NCI-H524 treated with DMSO at 0.1 percent for 48 hours (cell line): Measurements from ENCODE around the gene C17orf113.
A peak's percentile ranks its signal among the peaks of the same experiment; 100 is the strongest.
"Not testable (repeated sequence)": the region's sequence is repeated elsewhere in the genome, so short reads cannot be mapped to it uniquely, and the experiment has no call there.

ENCODE experiments used
- DNase-seq: peaks from one replicate; lab custom pipeline; 2025; lab: John Stamatoyannopoulos, UW

The C17orf113 gene

DNA sequence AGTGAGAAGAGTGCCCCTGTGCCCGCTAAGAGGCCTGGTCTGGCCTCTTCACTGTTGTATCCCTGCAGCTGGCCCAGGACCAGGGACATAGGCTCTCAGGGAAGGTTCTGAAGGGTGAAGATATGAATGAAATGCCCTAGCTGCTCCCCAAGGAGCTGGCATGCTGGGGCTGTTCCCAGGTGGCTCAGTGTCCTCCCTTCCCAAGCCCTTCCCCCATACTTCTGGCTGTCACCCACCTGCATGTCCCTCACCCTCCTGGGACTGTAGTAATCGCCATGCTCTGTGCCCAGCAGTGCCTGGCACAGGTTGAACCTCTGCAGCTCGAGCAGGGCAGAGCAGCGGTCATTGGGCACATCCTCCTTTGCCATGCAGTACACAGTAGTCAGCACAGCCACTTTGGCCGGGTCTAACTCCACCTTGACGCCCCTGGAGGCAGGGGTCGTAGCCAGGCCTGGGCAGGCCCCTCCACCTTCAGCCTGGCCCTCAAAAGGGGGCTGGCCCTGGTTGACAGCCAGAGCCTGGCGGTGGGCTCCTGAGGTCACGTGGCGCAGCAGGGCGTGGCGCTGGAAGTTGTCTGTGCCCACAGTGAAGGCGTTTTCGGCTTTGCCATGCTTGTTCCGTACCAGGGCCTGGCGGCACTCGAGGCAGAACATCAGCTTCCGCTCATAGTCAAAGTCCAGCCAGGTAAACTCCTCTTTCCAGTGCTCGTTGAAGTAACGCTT is 7.6 kb downstream of the C17orf113 start:
- no peak for DNase-seq

DNA sequence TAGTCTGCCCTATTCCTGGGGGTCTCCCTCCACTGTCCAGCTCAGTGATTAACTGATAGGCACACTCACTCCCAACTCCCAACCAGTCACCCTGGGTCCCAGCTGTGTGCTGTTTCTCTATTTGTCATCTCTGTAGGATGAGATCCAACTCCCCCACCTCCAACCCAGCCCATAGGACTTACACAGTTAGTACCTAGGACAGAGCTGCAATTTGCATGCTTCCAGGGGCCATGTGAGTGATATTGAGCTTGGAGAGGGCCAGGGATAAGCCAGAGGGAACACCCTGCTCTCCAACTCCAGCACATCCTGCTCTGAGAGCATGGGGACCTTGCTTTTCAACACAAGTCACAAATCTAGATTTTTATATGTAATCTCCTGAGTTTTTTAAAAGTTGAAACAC is 8.8 kb downstream of the C17orf113 start:
- no peak for DNase-seq

DNA sequence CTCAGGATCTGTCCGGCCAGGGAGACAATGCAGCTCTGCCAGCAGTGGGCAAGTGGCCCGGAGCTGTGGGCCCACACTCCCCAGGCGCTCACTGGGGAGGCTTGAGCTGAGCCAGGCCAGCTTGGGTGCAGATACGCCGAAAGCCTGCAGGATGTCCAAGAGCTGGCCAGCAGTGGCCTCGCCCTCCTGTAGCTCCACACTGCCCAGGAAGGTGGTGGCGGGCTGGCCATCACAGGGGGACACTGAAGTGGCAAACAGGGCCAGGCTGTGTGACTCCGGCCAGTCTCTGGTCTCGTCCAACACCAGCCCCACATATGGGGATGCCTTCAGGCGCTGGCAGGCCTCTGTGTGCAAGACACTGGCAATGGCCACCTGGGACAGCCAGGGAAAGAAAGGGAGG is 9.6 kb downstream of the C17orf113 start:
- DNase-seq: no peak

DNA sequence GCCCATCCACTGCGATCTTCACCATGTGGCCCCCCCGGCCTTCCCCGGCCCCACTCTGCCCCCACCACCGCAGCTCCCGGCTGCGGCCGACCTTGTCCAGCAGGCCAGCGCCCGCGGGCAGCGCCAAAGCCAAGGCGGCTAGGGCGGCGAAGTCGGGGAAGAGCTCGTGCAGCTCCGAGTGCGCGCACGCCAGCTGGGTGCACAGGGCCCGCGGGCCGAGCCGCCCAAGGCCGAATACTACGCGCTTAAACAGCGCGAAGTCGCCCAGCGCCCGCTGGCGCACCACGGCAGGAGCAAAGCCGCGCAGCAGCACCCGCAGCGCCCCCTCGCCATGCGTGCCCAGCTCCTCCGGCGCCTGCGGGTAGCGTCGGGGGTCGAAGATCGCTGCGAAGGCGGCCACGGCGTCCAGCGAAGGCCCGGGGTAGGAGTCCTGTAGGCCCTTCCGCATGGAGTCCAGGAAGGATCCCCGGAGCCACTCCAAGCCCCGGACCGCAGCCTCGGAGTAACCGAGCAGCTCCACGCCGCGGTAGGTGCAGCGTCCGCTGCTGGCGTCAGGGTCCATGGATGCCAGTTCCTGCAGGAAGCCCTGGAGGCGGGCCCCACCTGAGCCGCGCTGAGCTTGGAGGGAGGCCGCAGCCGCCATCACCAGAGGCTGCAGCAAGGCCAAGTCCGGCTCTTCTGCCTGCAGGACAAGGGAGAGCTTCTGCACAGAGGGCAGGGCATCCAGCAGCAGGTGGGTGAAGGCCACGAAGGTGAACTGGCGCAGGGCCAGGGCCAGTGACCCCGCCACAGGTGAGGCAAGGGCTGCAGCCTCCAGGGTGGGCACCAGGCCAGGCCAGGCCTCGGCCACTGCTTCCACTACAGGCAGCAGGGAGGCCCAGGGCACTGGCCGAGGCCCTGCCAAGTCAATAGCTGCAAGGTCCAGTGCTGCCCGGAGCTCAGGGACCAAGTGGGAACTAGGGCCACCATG is 10.3 kb downstream of the C17orf113 start:
- no peak for DNase-seq

DNA sequence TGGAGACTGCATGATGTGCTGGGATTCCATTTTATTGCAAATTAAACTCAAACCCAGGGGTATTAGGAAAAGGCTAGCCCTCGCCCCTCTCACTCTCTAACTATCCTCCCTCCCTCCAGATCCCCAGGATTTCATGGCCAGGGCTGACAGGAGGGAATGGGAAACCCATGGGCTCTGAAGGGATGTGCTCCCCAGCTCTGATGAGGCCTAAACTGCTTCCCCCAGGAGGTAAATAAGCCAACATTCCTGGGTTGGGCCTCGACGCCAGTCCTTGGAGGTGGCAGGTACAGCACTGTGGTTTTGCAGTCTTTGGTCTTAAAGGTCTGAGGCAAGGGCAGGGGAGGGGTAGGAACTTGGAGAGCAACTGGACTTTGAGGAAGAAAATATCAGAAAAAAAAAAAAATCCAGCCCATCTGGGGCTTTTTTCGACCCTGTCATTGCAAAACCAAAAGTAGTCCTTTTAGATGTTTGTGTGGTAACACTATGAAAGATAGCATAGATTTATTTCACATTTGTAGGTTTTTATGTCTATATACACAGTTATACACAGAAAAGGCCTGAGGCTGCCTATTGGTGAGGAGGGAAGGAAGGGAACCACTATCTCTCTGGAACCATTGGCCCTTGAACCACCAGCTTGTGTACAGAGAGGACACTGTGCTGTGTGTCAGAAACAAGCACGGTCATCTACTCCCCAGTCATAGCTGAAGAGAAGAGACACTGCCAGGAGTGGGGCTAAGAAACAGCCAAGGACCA is 12.0 kb downstream of the C17orf113 start:
- no peak for DNase-seq

DNA sequence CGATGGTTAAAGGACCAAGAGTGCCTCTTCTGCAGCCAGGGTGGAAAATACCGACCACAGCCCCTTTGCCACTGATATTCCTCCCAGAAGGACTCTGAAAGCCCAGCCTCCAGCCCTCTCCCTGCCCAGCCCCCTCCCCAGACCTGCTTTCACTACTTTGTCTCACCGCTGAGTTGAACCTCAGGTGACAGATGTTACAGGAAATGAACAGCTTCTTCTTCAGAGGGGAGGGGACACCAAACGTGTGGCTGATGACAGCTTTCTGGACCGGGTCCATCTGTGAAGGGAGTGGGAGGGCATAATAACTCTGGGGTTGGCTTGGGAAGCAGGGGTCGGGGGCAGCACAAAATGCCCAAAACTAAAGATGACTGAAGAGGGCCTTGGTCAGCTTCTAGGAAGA is 16.3 kb downstream of the C17orf113 start:
- DNase-seq: peak; percentile 23

DNA sequence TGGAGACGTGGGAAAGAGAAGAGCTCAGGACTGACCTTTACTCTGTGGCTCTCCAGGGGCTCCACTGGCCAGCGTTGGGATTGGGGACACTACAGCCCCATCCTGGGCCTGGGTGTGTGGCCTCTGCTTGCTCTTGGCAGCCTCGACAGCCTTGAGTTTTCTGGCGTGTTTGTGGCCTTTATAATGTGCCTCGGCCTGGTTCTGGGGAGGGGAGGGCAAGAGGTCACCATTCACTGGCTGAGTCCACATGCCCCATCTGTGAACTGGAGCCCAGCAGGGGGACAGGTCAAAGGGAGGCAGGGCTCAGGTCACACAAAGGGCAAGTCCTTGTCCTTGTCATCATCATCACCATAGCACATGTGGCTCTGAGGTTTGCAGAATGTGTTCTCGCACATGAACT is 18.8 kb downstream of the C17orf113 start:
- no peak for DNase-seq

DNA sequence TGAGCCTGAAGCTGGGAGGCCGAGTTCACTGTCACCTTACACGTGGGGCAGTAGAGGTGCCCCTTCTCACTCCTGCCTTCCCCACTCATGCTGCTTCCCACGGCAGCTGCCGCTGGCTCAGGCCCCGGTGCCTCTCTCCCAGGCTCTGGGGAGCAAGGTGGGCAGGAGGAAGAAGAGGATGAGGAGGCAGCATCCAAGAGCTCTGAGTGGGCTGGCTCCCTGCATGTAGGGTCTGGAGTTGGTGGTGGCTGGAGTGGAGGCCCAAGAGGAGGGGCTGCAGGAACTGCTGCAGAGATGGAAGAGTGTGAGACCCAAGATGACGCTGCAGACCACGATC is 21.6 kb downstream of the C17orf113 start:
- no peak for DNase-seq

DNA sequence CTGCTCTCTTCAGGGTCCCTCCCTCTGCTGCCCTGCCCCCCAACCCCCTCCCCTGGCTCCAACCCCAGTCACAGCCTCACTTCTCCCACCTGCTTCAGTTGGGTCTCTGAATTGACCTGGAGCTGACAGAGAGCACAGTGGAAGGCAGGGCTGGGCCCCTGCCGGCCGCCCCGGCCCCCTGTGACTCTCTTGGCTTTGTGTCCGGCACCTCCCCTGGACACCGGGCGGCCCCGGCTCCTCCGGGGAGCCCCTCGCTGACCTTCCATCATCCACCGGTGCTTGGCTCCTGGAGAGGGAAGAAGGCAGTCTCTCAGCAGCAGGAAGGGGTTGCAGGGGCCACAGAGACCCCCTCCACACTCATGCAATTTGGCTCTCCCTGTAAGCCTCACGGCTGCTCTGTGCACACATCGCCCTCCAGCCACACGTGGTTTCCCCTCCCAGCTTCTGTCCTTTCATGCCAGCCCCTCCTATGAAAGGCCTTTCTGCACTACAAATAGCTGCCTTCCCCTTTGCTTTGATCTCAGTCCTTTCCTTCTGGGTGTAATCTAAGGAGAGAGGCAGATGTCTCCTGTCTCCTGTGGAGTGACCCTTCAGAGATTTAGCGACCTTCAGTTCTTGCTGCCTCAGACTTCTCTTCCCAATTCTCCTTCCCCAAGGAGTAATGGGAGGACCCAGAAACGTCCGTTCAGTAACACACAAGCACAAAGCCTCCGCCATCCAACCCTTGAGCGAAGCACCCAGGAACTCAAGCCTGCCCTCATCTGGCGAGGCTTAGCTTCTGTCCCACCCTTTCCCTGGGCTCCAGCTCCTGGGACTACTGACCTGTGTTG is 22.2 kb downstream of the C17orf113 start:
- no peak for DNase-seq

DNA sequence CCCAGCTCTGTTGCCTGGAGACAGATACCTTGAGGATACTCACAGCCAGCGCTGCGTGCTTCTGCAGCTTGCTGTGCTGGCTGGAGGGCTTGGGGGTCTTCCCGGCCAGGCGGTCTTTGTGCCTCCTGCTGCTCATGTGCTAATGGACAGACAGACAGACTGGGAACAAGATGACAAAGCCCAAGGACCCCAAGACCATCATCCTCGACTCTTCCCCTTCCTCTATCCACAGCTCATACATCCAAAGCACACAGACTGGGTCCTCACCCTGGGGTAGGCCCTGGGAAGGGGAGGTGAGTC is 22.9 kb downstream of the C17orf113 start:
- DNase-seq: no peak

DNA sequence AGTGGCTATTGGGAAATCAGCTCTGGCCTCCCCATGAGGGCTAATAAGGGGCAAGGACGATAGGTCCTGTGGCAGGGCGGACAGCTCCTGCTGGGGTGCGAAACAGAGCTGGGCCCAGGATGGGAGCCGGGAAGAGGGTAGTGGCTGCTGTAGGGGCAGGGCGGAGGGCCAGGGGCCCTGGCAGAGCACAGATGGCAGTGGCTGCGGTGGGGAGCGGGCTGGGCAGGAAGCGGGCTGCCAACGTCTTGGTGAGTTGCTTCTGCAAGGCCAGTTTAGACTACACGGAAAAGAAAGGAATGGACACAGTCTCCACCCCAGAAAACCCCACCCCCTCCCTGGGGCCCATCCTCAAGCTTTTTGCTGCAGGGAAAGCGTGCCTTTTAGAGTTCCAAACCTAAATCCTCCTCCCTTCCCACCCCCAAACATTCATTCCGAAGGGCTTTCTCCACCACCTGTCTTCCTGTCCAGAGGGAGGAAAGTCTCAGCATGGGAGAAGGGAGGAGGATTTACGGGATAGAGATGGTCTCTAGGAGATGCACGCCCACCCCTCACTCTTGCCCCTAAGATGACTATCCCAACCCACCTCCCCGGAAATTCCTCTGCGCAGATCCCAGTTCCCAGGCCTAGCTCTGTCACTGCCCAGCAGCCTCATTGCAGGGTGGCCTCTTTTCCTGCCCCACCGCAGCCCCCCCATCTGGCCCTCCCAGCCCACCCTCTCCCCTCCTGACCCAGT is 23.4 kb downstream of the C17orf113 start:
- DNase-seq: no peak

DNA sequence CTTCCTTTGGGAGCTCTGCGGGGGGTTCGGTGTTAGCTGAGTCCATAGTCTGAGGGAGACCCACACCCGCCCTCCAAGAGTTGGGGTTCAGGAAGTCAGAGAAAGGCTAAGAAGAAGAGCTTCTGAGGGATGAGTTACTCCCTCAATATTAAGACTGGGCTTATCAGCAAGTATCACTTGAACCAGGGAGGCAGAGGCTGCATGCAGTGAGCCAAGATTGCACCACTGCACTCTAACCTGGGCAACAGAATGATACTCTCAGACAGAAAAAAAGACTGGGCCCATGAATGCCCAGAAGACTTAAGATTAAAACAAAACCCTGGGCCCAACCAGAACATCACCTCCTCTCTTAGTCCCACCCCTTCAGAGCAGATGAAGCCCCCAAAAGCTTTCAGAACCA is 24.5 kb downstream of the C17orf113 start:
- no peak for DNase-seq

DNA sequence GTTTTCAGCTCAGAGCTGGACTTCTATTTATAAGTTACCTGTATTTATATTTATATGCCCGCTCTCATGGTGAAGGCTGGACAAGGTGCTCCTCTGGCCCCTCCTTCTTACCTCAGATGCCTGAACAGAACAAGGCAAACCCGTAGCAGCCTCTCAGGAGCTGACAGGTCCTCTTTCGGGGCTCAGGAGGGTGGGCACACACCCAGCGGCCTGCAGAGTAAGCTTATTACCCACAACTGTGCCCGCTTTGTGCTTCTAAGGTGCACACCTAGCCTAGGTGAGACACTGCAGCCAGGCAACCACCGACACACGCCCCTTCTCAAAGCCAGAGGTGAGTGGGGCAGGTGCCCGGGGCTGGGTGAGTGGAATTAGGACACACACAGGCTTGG is 25.2 kb downstream of the C17orf113 start:
- no peak for DNase-seq

DNA sequence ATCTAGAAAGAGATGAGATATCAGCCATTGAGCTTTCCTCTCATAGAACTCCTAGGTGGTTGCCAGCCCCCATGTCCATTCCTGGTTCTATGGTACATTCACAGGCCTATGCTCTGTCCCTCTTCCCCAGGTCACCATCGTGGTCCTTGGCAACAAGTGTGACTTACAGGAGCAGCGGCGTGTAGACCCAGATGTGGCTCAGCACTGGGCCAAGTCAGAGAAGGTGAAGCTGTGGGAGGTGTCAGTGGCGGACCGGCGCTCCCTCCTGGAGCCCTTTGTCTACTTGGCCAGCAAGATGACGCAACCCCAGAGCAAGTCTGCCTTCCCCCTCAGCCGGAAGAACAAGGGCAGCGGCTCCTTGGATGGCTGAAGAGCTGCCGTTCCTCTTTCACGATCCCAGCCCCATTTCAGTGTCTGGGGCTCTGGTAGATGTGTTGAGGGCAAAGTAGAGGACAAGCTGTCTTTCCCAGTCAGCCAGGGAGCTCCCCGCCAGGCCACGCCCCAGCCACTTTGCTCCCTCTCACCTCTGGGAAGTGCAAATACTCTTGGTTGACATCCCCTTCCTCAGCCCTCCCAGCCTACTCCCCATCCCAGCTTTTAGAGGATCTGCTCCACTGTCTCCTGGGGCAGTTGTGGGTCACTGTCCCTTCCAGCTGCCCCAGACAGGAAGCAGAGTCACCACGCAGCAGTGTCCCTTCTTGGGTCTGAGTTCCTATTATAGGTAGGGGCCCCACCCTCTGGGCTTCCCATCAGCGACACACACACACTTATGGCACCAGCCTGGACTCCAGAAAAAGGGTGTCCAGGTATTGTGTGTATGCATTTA is 26.7 kb downstream of the C17orf113 start:
- no peak for DNase-seq

DNA sequence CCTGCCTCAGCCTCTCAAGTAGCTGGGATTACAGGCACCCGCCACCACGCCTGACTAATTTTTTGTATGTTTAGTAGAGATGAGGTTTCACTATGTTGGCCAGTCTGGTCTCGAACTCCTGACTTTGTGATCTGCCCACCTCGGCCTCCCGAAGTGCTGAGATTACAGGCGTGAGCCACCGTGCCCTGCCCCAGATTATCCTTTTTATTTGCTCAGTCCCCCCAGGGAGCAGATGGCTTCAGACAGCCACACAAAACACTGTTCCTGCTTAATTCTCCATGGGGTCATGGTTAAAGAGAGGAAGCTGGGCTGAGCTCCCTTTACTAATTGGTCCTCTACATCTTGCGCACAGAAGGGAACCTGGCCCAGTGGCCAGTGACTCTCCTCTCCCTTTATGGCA is 29.6 kb downstream of the C17orf113 start:
- DNase-seq: not testable (repeated sequence)

DNA sequence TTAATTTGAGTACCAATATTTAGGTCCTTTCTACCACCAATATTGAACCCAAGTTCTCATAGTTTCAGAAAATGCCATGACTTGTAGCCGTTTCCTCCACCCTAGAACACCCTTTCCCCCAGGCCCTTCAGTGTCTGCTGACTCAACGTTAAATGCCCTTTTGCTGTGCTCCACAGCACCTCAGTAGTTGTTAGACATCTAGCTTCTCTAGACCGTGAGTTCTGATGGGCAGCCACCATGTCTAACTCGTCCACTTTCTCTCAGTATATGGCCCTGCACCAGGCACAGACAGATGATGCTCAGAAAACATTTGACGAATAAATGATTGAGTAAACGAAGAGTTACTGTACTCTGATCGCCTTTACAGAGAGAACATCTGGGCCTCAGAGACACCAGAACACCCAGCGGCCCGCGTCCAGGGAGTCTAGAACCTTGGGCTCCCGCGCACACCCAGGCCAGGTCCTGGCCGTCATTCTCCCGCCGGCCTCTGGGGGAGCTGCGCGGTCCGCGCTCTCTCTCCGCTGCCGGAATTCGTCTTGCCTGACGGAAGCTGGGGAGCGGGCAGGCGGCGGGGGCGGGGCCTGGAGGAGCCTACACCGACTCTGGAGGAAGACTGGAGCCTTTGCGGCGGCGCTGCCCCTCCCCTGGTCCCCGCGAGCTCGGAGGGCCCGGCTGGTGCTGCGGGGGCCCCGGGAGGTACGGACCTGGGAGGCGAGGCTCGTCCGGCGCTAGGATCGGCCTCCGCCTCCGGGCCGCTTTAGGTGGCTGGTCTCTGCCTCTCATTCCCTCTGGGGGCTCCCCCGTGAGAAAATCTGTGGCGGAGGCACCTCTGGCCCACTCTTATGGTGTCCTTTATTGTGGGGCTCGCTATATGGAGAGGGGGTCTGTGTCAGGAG is 30.6 kb downstream of the C17orf113 start, which contains the start of gene NKIRAS2:
Gene NKIRAS2 (plus strand): TSS at position 582 of the 896 bp plus-strand sequence. CDS start 1,488 bp downstream, outside the sequence.
- peak; percentile 43 for DNase-seq

DNA sequence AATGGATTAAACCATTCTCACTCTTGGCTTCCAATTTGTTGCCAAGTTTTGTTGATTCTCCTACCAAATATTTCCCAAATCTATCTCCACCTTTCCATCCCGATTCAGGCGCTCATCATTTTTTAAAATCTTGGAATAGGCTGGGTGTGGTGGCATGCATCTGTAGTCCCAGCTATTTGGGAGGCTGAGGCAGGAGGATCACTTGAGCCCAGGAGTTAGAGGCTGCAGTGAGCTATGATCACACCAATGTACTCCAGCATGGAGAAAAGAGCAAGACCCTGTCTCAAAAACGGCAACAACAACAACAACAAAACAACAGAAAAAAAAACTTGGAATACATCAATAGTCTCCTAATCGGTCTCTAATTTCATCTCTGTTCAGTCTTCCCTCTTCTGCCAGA is 31.4 kb downstream of the C17orf113 start:
- no peak for DNase-seq

DNA sequence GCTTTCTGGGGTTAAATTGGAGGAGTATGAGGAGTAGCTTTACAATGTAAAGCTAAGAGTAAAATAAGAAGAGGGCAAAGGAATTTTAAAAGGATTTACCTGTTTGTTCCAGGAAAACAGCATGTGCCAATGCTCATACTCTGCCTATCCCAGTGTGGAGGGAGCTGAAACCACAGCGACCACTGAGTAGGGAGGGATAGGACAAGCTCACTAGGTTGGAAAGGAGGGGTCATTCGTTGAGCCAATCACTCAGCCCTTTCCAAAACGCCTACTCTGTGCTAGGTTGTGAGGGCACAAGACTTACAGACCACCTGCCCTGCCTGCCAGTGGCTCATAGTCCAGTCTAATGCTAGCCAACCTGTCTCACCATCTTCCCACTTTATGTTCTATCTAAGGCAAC is 32.1 kb downstream of the C17orf113 start:
- DNase-seq: no peak

DNA sequence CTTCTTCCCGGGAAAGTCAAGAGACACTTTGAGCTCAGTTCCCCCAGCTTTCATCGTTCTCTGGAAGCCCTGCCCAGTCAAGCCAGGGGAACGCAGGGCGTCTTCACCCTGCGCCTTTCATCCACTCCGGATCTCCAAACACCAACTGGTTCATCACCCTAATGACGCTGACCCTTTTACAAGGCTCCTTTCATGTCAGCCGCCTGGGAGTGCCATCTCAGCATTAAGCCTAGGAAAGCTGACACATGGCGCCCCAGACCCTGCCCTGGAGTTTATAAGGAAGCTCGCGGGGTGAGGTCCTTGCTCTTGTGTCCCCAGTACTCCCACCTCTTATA is 32.6 kb downstream of the C17orf113 start:
- DNase-seq: no peak
